Neural progenitor cell (in vitro differentiated cells): ENCODE results near the gene RIC1. TPM values are rescaled to one million over a fixed set of nuclear protein-coding genes. Genes with fewer than 3 reads are reported as not detected.
"Not testable (repeated sequence)": the region's sequence is repeated elsewhere in the genome, so short reads cannot be mapped to it uniquely, and the experiment has no call there.

Source experiments
- DNase-seq: peaks from one replicate; pipeline ENCODE4 v3.0.0-alpha.2; 2016; ENCODE audit warnings: low spot score
- H2AFZ ChIP-seq: fragments of 200-600 bp; sonication (generic); replicated peaks from 2 replicates; pipeline ENCODE4 v1.6.1; 2016; ENCODE audit warnings: antibody characterized with exemption
- H3F3A ChIP-seq: fragments of 200-600 bp; sonication (generic); 2 replicates; pipeline ENCODE4 v1.6.1; 2016; ENCODE audit warnings: antibody characterized with exemption, low read depth
- H3K27ac ChIP-seq: fragments of 200-600 bp; sonication (generic); 2 replicates; pipeline ENCODE4 v1.5.1; 2016; ENCODE audit warnings: mild to moderate bottlenecking
- H3K27me3 ChIP-seq: fragments of 200-600 bp; sonication (generic); 2 replicates; pipeline ENCODE4 v1.6.1; 2016; ENCODE audit warnings: mild to moderate bottlenecking, moderate library complexity
- H3K36me3 ChIP-seq: fragments of 200-600 bp; sonication (generic); 2 replicates; pipeline ENCODE4 v1.5.1; 2016
- H3K4me1 ChIP-seq: fragments of 200-600 bp; sonication (generic); 2 replicates; pipeline ENCODE4 v1.6.1; 2016; ENCODE audit warnings: mixed run types
- H3K4me2 ChIP-seq: fragments of 200-600 bp; sonication (generic); 2 replicates; pipeline ENCODE4 v1.6.1; 2016
- H3K4me3 ChIP-seq: fragments of 200-600 bp; sonication (generic); 2 replicates; pipeline ENCODE4 v1.5.1; 2016
- H3K79me2 ChIP-seq: fragments of 200-600 bp; sonication (generic); 2 replicates; pipeline ENCODE4 v1.6.1; 2016; ENCODE audit warnings: low read depth
- H3K9ac ChIP-seq: fragments of 200-600 bp; sonication (generic); 2 replicates; pipeline ENCODE4 v1.6.1; 2016
- H3K9me3 ChIP-seq: fragments of 200-600 bp; sonication (generic); 2 replicates; pipeline ENCODE4 v1.5.1; 2016; ENCODE audit warnings: low read depth
- H4K20me1 ChIP-seq: fragments of 200-600 bp; sonication (generic); 2 replicates; pipeline ENCODE4 v1.6.1; 2016; ENCODE audit warnings: low read depth
- H3K27ac Mint-ChIP-seq: 3 replicates; pipeline ENCODE4 v1.8.0; 2021; ENCODE audit warnings: mixed read lengths
- H3K27me3 Mint-ChIP-seq: 2 replicates; pipeline ENCODE4 v1.8.0; 2022; ENCODE audit warnings: low read depth, mild to moderate bottlenecking, inconsistent platforms, moderate library complexity, mixed read lengths; ENCODE audit not compliant: insufficient read depth
- H3K36me3 Mint-ChIP-seq: 3 replicates; pipeline ENCODE4 v1.8.0; 2021; ENCODE audit warnings: mixed read lengths
- H3K4me1 Mint-ChIP-seq: 3 replicates; pipeline ENCODE4 v1.8.0; 2021; ENCODE audit warnings: mixed read lengths
- H3K4me3 Mint-ChIP-seq: 3 replicates; pipeline ENCODE4 v1.8.0; 2021; ENCODE audit warnings: mild to moderate bottlenecking, moderate library complexity, mixed read lengths
- H3K9me3 Mint-ChIP-seq: 3 replicates; pipeline ENCODE4 v1.8.0; 2020; ENCODE audit warnings: mixed read lengths
- EZH2 ChIP-seq: fragments of 200-600 bp; sonication (generic); IDR thresholded peaks from 2 replicates; pipeline ENCODE4 v1.6.1; 2017; ENCODE audit warnings: antibody characterized with exemption, mild to moderate bottlenecking, moderate library complexity
- EZH2phosphoT487 ChIP-seq: fragments of 200-600 bp; sonication (generic); IDR thresholded peaks from 2 replicates; pipeline ENCODE4 v1.6.1; 2017; ENCODE audit warnings: antibody characterized with exemption
- total RNA-seq: library from RNA; depleted of rRNA; stranded (reverse); fragments of >200 nt; gene quantifications from 2 replicates; pipeline ENCODE4 v1.2.3, GENCODE V29; 2015; ENCODE audit warnings: low replicate concordance
- TF ChIP-seq, protein P1 (sequence below): fragments of 200-600 bp; sonication (generic); IDR thresholded peaks from 2 replicates; pipeline ENCODE4 v1.5.1; 2017; ENCODE audit warnings: antibody characterized with exemption, mild to moderate bottlenecking

The RIC1 gene
- total RNA-seq, 1 donor from 2014 or later: 31.9 TPM

DNA sequence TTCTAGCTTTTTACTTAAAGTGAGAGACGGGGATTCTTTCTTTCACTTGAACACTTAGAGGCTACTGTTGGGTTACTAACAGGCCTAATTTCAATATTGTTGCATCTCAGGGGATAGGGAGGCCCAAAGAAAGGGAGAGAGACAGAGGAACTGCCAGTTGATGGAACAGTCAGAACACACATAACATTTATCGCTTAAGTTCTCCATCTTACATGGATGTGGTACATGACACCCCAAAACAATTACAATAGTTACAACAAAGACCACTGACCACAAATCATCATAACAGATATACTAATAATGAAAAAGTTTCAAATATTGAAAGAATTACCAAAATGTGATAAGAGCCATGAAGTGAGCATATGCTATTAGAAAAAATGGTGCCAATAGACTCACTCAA is 4.3 kb upstream of the RIC1 start:
- H2AFZ ChIP-seq: no peak overlapping the region
- no peaks in the 10 kb centered on the region for H3K9me3 ChIP-seq
- H3F3A ChIP-seq: peaks cover 19% of the 10 kb centered on the region
- H3K27ac Mint-ChIP-seq: no peak overlapping the region
- no peak overlapping the region for H3K27ac ChIP-seq
- H3K79me2 ChIP-seq: peaks cover 14% of the 10 kb centered on the region
- no peaks in the 10 kb centered on the region for H3K4me1 ChIP-seq
- TF ChIP-seq, protein P1, sequence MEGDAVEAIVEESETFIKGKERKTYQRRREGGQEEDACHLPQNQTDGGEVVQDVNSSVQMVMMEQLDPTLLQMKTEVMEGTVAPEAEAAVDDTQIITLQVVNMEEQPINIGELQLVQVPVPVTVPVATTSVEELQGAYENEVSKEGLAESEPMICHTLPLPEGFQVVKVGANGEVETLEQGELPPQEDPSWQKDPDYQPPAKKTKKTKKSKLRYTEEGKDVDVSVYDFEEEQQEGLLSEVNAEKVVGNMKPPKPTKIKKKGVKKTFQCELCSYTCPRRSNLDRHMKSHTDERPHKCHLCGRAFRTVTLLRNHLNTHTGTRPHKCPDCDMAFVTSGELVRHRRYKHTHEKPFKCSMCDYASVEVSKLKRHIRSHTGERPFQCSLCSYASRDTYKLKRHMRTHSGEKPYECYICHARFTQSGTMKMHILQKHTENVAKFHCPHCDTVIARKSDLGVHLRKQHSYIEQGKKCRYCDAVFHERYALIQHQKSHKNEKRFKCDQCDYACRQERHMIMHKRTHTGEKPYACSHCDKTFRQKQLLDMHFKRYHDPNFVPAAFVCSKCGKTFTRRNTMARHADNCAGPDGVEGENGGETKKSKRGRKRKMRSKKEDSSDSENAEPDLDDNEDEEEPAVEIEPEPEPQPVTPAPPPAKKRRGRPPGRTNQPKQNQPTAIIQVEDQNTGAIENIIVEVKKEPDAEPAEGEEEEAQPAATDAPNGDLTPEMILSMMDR: no peak
- no peak for TF ChIP-seq EZH2
- TF ChIP-seq EZH2phosphoT487: no peak
- H3K4me2 ChIP-seq: no peak overlapping the region
- DNase-seq: no peak
- peaks cover 5% of the 10 kb centered on the region for H3K27me3 Mint-ChIP-seq
- H3K36me3 ChIP-seq: no peaks in the 10 kb centered on the region
- H3K9me3 Mint-ChIP-seq: no peaks in the 10 kb centered on the region
- H3K36me3 Mint-ChIP-seq: peaks cover 2% of the 10 kb centered on the region
- no peaks in the 10 kb centered on the region for H4K20me1 ChIP-seq
- no peak overlapping the region for H3K9ac ChIP-seq
- H3K4me3 ChIP-seq: no peak overlapping the region
- no peaks in the 10 kb centered on the region for H3K27me3 ChIP-seq
- peaks cover 15% of the 10 kb centered on the region for H3K4me1 Mint-ChIP-seq
- no peak overlapping the region for H3K4me3 Mint-ChIP-seq

DNA sequence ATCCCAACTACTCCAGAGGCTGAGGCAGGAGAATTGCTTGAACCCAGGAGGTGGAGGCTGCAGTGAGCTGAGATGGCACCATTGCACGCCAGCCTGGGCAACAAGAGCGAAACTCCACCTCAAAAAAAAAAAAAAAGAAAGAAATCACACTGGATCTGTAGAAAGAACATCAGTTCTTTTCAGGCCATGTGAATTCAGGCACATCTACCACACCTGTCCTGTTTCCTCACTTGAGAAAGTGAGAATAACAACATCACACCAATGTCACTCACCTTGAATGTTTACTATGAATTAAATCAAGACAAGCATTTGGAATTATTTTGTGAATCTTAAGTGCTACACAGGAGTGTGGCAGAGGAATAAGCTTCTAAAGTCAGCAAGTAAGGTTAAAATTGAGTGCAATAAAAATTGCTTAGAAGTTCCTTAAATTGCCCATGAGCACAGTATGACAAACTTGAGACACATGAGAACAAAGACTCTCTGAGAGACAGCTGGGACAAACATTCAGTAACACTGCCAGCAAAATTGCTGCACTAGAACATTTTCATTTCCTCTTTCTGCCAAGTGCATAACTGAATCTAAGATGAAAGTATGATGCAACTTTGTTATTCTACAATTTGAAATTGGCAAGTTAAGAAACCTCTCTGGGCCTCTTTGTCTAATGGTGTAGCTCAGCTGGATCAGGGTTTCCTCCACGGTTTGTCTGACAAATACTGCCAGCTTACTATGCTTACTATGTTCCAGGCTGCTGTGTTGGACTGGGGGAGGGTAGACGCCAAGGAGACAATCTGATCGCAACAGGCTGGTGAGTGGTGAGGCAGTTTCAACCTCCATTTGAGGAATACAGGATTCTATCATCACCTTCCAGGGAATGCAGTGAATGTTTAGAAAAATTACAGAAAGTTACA is 1.9 kb upstream of the RIC1 start:
- H3K27me3 Mint-ChIP-seq: peaks cover 3% of the 10 kb centered on the region
- peak overlapping the region; percentile 89 for H3K4me2 ChIP-seq
- no peak overlapping the region for H3K4me3 ChIP-seq
- H3K4me1 ChIP-seq: peaks cover 9% of the 10 kb centered on the region
- TF ChIP-seq EZH2: no peak
- TF ChIP-seq, protein P1: no peak
- H3K27ac Mint-ChIP-seq: peak overlapping the region; percentile 74
- H4K20me1 ChIP-seq: peaks cover 20% of the 10 kb centered on the region
- no peaks in the 10 kb centered on the region for H3K27me3 ChIP-seq
- H3K4me3 Mint-ChIP-seq: peak overlapping the region; percentile 91
- no peak for DNase-seq
- H3K36me3 ChIP-seq: no peaks in the 10 kb centered on the region
- H3K9ac ChIP-seq: no peak overlapping the region
- no peaks in the 10 kb centered on the region for H3K9me3 ChIP-seq
- peaks cover 15% of the 10 kb centered on the region for H3K4me1 Mint-ChIP-seq
- H3K27ac ChIP-seq: no peak overlapping the region
- H3K79me2 ChIP-seq: peaks cover 37% of the 10 kb centered on the region
- peaks cover 2% of the 10 kb centered on the region for H3K36me3 Mint-ChIP-seq
- no peak overlapping the region for H2AFZ ChIP-seq
- peaks cover 21% of the 10 kb centered on the region for H3F3A ChIP-seq
- no peaks in the 10 kb centered on the region for H3K9me3 Mint-ChIP-seq

DNA sequence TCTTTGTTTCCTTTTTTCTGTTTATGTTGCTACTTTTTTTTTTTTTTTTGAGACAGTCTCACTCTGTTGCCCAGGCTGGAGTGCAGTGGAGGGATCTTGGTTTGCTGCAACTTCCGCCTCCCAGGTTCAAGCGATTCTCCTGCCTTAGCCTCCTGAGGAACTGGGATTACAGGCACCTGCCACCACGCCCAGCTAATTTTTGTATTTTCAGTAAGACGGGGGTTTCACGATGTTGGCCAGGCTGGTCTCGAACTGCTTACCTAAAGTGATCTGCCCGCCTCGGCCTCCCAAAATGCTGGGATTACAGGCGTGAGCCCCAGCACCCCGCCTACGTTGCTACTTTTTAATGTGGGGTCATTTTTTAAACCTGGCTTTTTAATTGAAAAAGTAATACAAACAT is 1.2 kb upstream of the RIC1 start:
- not testable (repeated sequence) for H3K9me3 Mint-ChIP-seq, DNase-seq, H3K9me3 ChIP-seq, H3K36me3 Mint-ChIP-seq, H3K4me1 ChIP-seq, H3K27me3 ChIP-seq, H3K27ac ChIP-seq, H3K27me3 Mint-ChIP-seq, H3K36me3 ChIP-seq
- peaks cover 21% of the 10 kb centered on the region for H3F3A ChIP-seq
- Mint-ChIP-seq H3K4me1 (peaks cover 15% of the 10 kb centered on the region), H3K4me3 (peak overlapping the region; percentile 91), H3K27ac (peak overlapping the region; percentile 90)
- peak overlapping the region; percentile 89 for H3K4me2 ChIP-seq
- peak overlapping the region; percentile 90 for H2AFZ ChIP-seq
- peaks cover 44% of the 10 kb centered on the region for H3K79me2 ChIP-seq
- H3K9ac ChIP-seq: peak overlapping the region; percentile 36
- H3K4me3 ChIP-seq: peak overlapping the region; percentile 87
- peaks cover 26% of the 10 kb centered on the region for H4K20me1 ChIP-seq

DNA sequence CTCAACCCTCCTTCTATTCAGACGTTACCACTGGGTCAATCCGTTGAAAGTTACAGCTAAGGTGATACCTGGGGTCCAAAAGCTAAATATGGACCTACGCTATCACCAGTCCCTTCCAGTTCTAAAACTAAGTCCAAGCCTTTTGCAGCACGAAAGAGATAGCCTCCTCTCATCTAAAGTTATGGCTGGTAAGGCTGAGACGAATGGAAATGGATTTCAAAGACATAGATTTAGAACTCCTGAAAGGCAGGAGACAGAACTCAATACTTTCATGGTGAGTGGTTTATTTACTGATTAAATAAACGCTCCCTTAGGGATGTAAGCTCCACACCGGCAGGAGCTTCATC is 751 bp upstream of the RIC1 start:
- Histone ChIP-seq H3K27me3 (no peaks in the 10 kb centered on the region), H2AFZ (peak overlapping the region; percentile 90), H3K36me3 (no peaks in the 10 kb centered on the region), H3K4me3 (peak overlapping the region; percentile 87), H4K20me1 (peaks cover 26% of the 10 kb centered on the region), H3K4me2 (peak overlapping the region; percentile 89), H3K79me2 (peaks cover 49% of the 10 kb centered on the region), H3K9me3 (no peaks in the 10 kb centered on the region), H3F3A (peaks cover 21% of the 10 kb centered on the region), H3K4me1 (peaks cover 9% of the 10 kb centered on the region), H3K27ac (peak overlapping the region; percentile 25), H3K9ac (peak overlapping the region; percentile 36)
- peak overlapping the region; percentile 91 for H3K4me3 Mint-ChIP-seq
- H3K27me3 Mint-ChIP-seq: peaks cover 3% of the 10 kb centered on the region
- peaks cover 2% of the 10 kb centered on the region for H3K36me3 Mint-ChIP-seq
- DNase-seq: no peak
- TF ChIP-seq EZH2 (no peak), EZH2phosphoT487 (no peak)
- TF ChIP-seq, protein P1: no peak
- H3K9me3 Mint-ChIP-seq: peaks cover under 1% of the 10 kb centered on the region
- H3K4me1 Mint-ChIP-seq: peaks cover 15% of the 10 kb centered on the region
- peak overlapping the region; percentile 90 for H3K27ac Mint-ChIP-seq
